Endothelial cell of umbilical vein (primary cell): ENCODE results near the gene ENDOD1.
A peak's percentile ranks its signal among the peaks of the same experiment; 100 is the strongest.

ENCODE experiments used
- CTCF ChIP-seq, 2 donors: IDR thresholded peaks; 1 replicate in 1 of 2; 2 replicates in 1 of 2; pipeline ENCODE4 v1.5.1; 2011; ENCODE audit warnings: low read length in 2 of 2, mild to moderate bottlenecking in 2 of 2, moderate library complexity in 2 of 2, control low read depth in 1 of 2, inconsistent platforms in 1 of 2, low read depth in 1 of 2; ENCODE audit not compliant: insufficient read depth in 1 of 2; ENCODE audit errors: extremely low read depth in 1 of 2
- EZH2 ChIP-seq: IDR thresholded peaks from 2 replicates; pipeline ENCODE4 v1.6.1; 2012; ENCODE audit warnings: borderline replicate concordance, low read depth, mild to moderate bottlenecking, moderate library complexity, low read length, inconsistent platforms; ENCODE audit not compliant: severe bottlenecking
- FOS ChIP-seq: IDR thresholded peaks from 2 replicates; pipeline ENCODE4 v1.6.1; 2011; ENCODE audit warnings: mild to moderate bottlenecking, low read length, moderate library complexity, borderline replicate concordance; ENCODE audit not compliant: insufficient read depth
- GATA2 ChIP-seq: IDR thresholded peaks from 2 replicates; pipeline ENCODE4 v1.7.0; 2011; ENCODE audit warnings: low read depth, mild to moderate bottlenecking, moderate library complexity, mixed read lengths, low read length; ENCODE audit not compliant: insufficient read length, insufficient read depth
- JUN ChIP-seq: IDR thresholded peaks from 2 replicates; pipeline ENCODE4 v1.6.1; 2011; ENCODE audit warnings: borderline replicate concordance, low read depth; ENCODE audit not compliant: insufficient read length, insufficient read depth
- MAX ChIP-seq: IDR thresholded peaks from 2 replicates; pipeline ENCODE4 v1.6.1; 2011; ENCODE audit not compliant: insufficient read depth, insufficient read length
- MYC ChIP-seq: IDR thresholded peaks from one replicate; pipeline ENCODE4 v1.6.1; 2011; ENCODE audit warnings: mild to moderate bottlenecking, low read depth, low read length
- POLR2A ChIP-seq: IDR thresholded peaks from 2 replicates; pipeline ENCODE4 v1.6.1; 2012; ENCODE audit warnings: low read depth, mild to moderate bottlenecking, control low read depth, low read length
- POLR2AphosphoS5 ChIP-seq: IDR thresholded peaks from 2 replicates; pipeline ENCODE4 v1.6.1; 2012; ENCODE audit warnings: low read depth, mild to moderate bottlenecking, control low read depth, low read length, moderate library complexity; ENCODE audit not compliant: insufficient read depth

GRCh38 chr11:95108671-95109551 is 19.3 kb downstream of the ENDOD1 start:
- no peak for TF ChIP-seq CTCF (IDR thresholded peaks at IDR 0.05; ENCODE audit: extremely low read depth in 1 of 2, insufficient read depth in 1 of 2, low read depth in 1 of 2, low read length in 2 of 2)
- no peak for TF ChIP-seq POLR2A
- peak; percentile 39 for TF ChIP-seq POLR2AphosphoS5
- TF ChIP-seq JUN: peak; percentile 53
- no peak for TF ChIP-seq EZH2
- no peak for TF ChIP-seq MYC
- TF ChIP-seq MAX: no peak
- peak; percentile 87 for TF ChIP-seq GATA2
- peak; percentile 70 for TF ChIP-seq FOS
